Bronchial epithelial cell (primary cell): ENCODE results near the gene HSPA5. TPM values are rescaled to one million over a fixed set of nuclear protein-coding genes. Genes with fewer than 3 reads are reported as not detected.
A peak's percentile ranks its signal among the peaks of the same experiment; 100 is the strongest.
"Not testable (repeated sequence)": the region's sequence is repeated elsewhere in the genome, so short reads cannot be mapped to it uniquely, and the experiment has no call there.

Source experiments
- DNase-seq: peaks from one replicate; pipeline ENCODE4 v3.0.0-alpha.2; 2010; ENCODE audit warnings: low read depth
- FAIRE-seq: peaks from 2 replicates; lab custom pipeline; 2011; peaks lifted over from hg19 to GRCh38; lab: Jason Lieb, UNC
- H3K27me3 ChIP-seq: 2 replicates; pipeline ENCODE4 v1.5.1; 2011; ENCODE audit warnings: low read length; ENCODE audit not compliant: control insufficient read depth, insufficient read depth
- H3K36me3 ChIP-seq: 2 replicates; pipeline ENCODE4 v1.5.1; 2011; ENCODE audit warnings: low read length; ENCODE audit not compliant: control insufficient read depth, insufficient read depth
- H3K4me3 ChIP-seq: 2 replicates; pipeline ENCODE4 v1.5.1; 2011; ENCODE audit warnings: mild to moderate bottlenecking, low read depth, low read length, control low read depth
- total RNA-seq: library from RNA; depleted of rRNA; stranded (reverse); fragments of >200 nt; gene quantifications from 2 replicates; pipeline ENCODE4 v1.2.1, GENCODE V29; 2014
- TF ChIP-seq, protein P1 (sequence below): IDR thresholded peaks from 2 replicates; pipeline ENCODE4 v1.5.1; 2011; ENCODE audit warnings: mild to moderate bottlenecking, moderate library complexity, low read length, control low read depth, inconsistent platforms; ENCODE audit not compliant: insufficient read depth, severe bottlenecking

Gene HSPA5
- total RNA-seq, 1 donor from 2014 or later = 520 TPM

DNA sequence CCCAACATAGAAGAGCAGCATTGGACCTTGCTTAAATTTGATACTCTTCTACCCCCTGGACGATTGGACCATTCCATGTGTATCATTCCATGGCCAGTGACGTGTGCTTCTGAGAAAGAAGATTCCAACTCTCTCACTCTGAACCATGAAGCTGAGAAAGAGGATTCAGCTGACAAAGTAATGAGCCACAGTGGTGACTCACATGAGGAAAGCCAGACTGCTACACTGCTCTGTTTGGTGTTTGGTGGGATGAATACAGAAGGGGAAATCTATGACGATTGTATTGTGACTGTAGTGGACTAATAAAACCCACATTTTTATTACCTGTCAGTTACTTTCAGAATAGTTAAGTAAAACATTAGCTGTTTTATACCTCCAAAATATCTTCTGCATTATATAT lies 7.5 kb downstream of the HSPA5 start:
- Histone ChIP-seq H3K36me3 (peaks cover 8% of the 10 kb centered on the region), H3K27me3 (no peaks in the 10 kb centered on the region), H3K4me3 (no peak overlapping the region)
- TF ChIP-seq, protein P1, sequence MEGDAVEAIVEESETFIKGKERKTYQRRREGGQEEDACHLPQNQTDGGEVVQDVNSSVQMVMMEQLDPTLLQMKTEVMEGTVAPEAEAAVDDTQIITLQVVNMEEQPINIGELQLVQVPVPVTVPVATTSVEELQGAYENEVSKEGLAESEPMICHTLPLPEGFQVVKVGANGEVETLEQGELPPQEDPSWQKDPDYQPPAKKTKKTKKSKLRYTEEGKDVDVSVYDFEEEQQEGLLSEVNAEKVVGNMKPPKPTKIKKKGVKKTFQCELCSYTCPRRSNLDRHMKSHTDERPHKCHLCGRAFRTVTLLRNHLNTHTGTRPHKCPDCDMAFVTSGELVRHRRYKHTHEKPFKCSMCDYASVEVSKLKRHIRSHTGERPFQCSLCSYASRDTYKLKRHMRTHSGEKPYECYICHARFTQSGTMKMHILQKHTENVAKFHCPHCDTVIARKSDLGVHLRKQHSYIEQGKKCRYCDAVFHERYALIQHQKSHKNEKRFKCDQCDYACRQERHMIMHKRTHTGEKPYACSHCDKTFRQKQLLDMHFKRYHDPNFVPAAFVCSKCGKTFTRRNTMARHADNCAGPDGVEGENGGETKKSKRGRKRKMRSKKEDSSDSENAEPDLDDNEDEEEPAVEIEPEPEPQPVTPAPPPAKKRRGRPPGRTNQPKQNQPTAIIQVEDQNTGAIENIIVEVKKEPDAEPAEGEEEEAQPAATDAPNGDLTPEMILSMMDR = no peak
- DNase-seq (peak; percentile 96), FAIRE-seq (no peak)

DNA sequence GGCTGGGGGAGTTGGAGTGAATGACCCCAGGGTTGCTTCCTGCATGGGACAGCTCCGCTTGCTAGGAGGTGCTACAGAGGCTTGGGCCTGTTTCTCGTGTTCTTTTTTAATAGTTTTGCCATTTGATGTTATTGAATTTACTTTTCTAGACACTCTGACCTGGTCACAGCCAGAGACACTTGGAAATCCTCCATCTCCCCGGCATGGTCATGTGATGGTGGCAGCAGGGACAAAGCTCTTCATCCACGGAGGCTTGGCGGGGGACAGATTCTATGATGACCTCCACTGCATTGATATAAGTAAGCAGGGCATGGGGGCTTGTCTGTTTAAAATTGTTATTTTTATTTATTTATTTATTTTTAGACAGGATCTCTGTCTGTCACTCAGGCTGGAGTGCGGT lies 13.4 kb downstream of the HSPA5 start:
- TF ChIP-seq, protein P1 = no peak
- no peak for FAIRE-seq
- DNase-seq = no peak
- no peaks in the 10 kb centered on the region for H3K27me3 ChIP-seq
- H3K4me3 ChIP-seq = no peak overlapping the region
- peaks cover 7% of the 10 kb centered on the region for H3K36me3 ChIP-seq

DNA sequence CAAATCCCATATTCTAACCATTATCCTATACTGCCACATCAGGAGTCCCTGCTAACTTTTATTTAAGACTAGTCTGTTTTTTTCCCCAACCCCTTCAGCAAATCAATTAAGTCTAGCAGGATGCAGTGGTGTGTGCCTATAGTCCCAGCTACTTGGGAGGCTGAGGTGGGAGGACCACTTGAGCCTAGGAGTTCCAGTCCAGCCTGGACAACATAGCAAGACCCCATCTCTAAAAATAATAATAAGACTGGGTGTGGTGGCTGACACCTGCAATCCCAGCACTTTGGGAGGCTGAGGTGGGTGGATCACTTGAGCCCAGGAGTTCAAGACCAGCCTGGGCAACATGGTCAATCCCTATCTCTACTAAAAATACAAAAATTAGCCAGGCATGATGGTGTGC lies 16.3 kb downstream of the HSPA5 start:
- not testable (repeated sequence) for DNase-seq, H3K36me3 ChIP-seq, FAIRE-seq, H3K27me3 ChIP-seq, H3K4me3 ChIP-seq

DNA sequence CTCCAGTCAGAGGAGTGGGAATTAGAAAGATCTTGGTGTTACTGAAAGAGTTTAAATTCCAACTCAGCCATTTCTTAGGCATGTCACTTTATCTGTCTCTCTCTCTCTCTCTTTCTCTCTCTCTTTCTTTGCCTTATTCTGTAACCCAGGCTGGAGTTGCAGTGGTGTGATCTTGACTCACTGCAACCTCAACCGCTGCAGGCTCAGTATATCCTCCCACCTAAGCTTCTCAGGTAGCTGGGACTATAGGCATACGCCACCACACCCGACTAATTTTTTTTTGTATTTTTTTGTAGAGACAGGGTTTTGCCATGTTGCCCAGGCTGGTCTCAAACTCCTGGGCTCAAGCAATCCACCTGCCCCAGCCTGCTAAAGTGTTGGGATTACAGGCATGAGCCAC lies 22.5 kb downstream of the HSPA5 start:
- FAIRE-seq (no peak), DNase-seq (no peak)
- Histone ChIP-seq H3K4me3 (no peak overlapping the region), H3K36me3 (peaks cover 4% of the 10 kb centered on the region), H3K27me3 (no peaks in the 10 kb centered on the region)
- TF ChIP-seq, protein P1 = no peak

DNA sequence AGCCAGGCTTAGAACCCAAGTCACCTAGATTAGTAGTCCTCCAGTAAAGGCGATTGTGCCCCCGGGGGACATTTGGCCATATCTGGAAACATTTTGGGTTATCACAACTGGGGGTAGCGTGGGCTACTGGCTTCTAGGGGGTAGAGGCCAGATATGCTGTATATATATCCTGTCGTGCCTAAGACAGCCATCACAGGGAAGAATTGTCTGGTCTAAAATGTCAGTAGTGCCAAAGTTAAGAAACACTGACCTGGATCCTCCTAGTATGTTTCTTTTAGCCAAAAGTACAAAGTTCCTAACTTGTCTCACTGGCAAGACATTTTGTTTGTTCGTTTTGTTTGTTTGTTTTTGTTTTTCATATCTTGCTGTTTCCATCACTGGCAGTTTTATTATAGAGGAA lies 27.0 kb downstream of the HSPA5 start:
- DNase-seq (no peak), FAIRE-seq (no peak)
- H3K4me3 ChIP-seq = no peak overlapping the region
- TF ChIP-seq, protein P1 = no peak
- no peaks in the 10 kb centered on the region for H3K27me3 ChIP-seq
- peaks cover 7% of the 10 kb centered on the region for H3K36me3 ChIP-seq

DNA sequence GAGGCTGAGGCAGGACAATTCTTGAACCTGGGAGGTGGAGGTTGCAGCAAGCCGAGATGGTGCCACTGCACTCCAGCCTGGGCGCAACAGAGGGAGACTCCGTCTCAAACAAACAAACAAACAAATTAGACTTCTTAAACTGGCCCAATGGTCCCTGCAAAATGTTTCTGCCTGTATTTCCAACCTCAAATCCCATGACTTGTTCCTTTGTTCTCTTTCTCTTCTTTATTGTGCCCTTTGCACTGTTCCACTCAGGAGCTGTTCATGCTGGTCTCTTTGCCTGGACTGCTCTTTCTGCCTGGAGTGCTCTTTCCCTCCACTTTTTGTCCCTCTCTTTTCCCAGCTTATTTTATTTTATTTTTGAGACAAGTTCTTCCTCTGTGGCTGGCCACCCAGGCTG lies 36.7 kb downstream of the HSPA5 start:
- no peaks in the 10 kb centered on the region for H3K27me3 ChIP-seq
- H3K4me3 ChIP-seq = no peak overlapping the region
- FAIRE-seq (no peak), DNase-seq (no peak)
- H3K36me3 ChIP-seq = peaks cover 7% of the 10 kb centered on the region
- TF ChIP-seq, protein P1 = no peak
